ENCODE results near the gene RNLS. TPM values are rescaled to one million over a fixed set of nuclear protein-coding genes. Genes with fewer than 3 reads are reported as not detected.

Gene RNLS
- total and polyA plus RNA-seq, 2 of the 8 experiments (the other 6 are each of a cell fraction or from before 2014, with no cell fraction given): 7.5 to 12.7 TPM

GRCh38 chr10:88241501-88241900 is 341.6 kb downstream of the RNLS start:
- ChIA-PET POLR2A (ENCODE audit: partially characterized antibody) (no interaction called here), CTCF (ENCODE audit: partially characterized antibody) (interaction anchor here (0.7 kb wide), 1 partner anchor 571 kb away, joined by 3 read pairs; no protein-coding TSS in a partner anchor)
- no peaks in the 10 kb centered on the region for H3K36me3 ChIP-seq (ENCODE audit: control insufficient read depth in 2 of 4, insufficient read depth in 4 of 4, low read length in 3 of 4)
- WGBS, 2 experiments (ENCODE audit: extremely low coverage in 1 of 2, insufficient coverage in 1 of 2, insufficient read length in 1 of 2, insufficient replicate concordance in 2 of 2, low coverage in 1 of 2, low lambda C conversion rate in 2 of 2, missing lambda C conversion rate in 1 of 2): 94% methylated on average over 1 of the region's 1 CpG; no CpG with 5 or more reads in 1 of the 2 experiments
- no peak overlapping the region for H3K18ac ChIP-seq (ENCODE audit: extremely low read depth, low read length)
- H3K27ac ChIP-seq (ENCODE audit: low read depth, low read length): no peak overlapping the region
- H2BK5ac ChIP-seq (ENCODE audit: low read depth, low read length): no peak overlapping the region
- no peak overlapping the region for H2AFZ ChIP-seq (ENCODE audit: low read length)
- H3K9ac ChIP-seq (replicated peaks in 1 of 4; ENCODE audit: extremely low read depth in 1 of 4, low read depth in 3 of 4, low read length in 3 of 4): no peak overlapping the region
- no peaks in the 10 kb centered on the region for H3K23me2 ChIP-seq (ENCODE audit: low read depth, low read length)
- no peak overlapping the region for H4K91ac ChIP-seq (replicated peaks; ENCODE audit: insufficient read length, low read length)
- no peak overlapping the region for H3K23ac ChIP-seq (ENCODE audit: insufficient read length)
- H2AK5ac ChIP-seq (ENCODE audit: low read depth, low read length): no peak overlapping the region
- no peaks in the 10 kb centered on the region for H3K27me3 ChIP-seq (replicated peaks in 1 of 4; ENCODE audit: control insufficient read depth in 3 of 4, extremely low read depth in 1 of 4, insufficient read depth in 3 of 4, low read length in 3 of 4)
- no peaks in the 10 kb centered on the region for H4K20me1 ChIP-seq (replicated peaks in 1 of 2; ENCODE audit: control insufficient read depth in 1 of 2, insufficient read depth in 2 of 2, low read length in 2 of 2)
- TF ChIP-seq HDAC2 (IDR thresholded peaks at IDR 0.05; ENCODE audit: borderline replicate concordance in 1 of 2, low read depth in 2 of 2, low read length in 2 of 2): no peak
- TF ChIP-seq CBX8 (IDR thresholded peaks at IDR 0.05; ENCODE audit: borderline replicate concordance, low read depth, low read length): no peak
- TF ChIP-seq KDM1A (IDR thresholded peaks at IDR 0.05; ENCODE audit: borderline replicate concordance, low read length): no peak
- no peak for TF ChIP-seq BRCA1 (IDR thresholded peaks at IDR 0.05; ENCODE audit: low read depth, low read length)
- no peak for TF ChIP-seq PHF8 (conservative IDR thresholded peaks at IDR 0.05; ENCODE audit: low read depth, low read length)
- TF ChIP-seq MAFK (IDR thresholded peaks at IDR 0.05; ENCODE audit: low read depth, low read length): no peak
- no peak for TF ChIP-seq JUN (IDR thresholded peaks at IDR 0.05; ENCODE audit: low read depth, low read length)
- TF ChIP-seq BACH1 (IDR thresholded peaks at IDR 0.05; ENCODE audit: low read length): no peak
- no peak for TF ChIP-seq POLR2A (IDR thresholded peaks at IDR 0.05; ENCODE audit: control extremely low read depth in 1 of 2, low read depth in 2 of 2, low read length in 2 of 2)
- no peak for TF ChIP-seq CHD1 (IDR thresholded peaks at IDR 0.05; ENCODE audit: low read depth, low read length)
- no peak for TF ChIP-seq GABPA (IDR thresholded peaks at IDR 0.05; ENCODE audit: borderline replicate concordance, insufficient read depth, low read length)
- no peak for TF ChIP-seq ASH2L (IDR thresholded peaks at IDR 0.05; ENCODE audit: low read length)
- no peak for TF ChIP-seq RXRA (IDR thresholded peaks at IDR 0.05; ENCODE audit: insufficient read depth, low read depth, low read length)
- no peak for TF ChIP-seq SUZ12 (IDR thresholded peaks at IDR 0.05; ENCODE audit: low read length)
- no peak for TF ChIP-seq SIX5 (IDR thresholded peaks at IDR 0.05; ENCODE audit: low read depth, low read length)
- no peak for TF ChIP-seq MAX (IDR thresholded peaks at IDR 0.05)
- H3K9me3 ChIP-seq (ENCODE audit: insufficient read depth in 2 of 2, low read depth in 1 of 2, low read length in 1 of 2): no peaks in the 10 kb centered on the region
- DNase-seq (ENCODE audit: low read depth in 1 of 2, low spot score in 2 of 2): no peak
- H3K56ac ChIP-seq (replicated peaks; ENCODE audit: insufficient read length, low read depth, low read length): no peak overlapping the region
- no peak overlapping the region for H2BK12ac ChIP-seq (ENCODE audit: low read depth, low read length)
- H4K8ac ChIP-seq (ENCODE audit: extremely low read depth, insufficient read depth, low read length): no peak overlapping the region
- H3K79me2 ChIP-seq (ENCODE audit: control insufficient read depth in 1 of 2, insufficient read depth in 2 of 2, low read length in 2 of 2): no peaks in the 10 kb centered on the region
- no peak for FAIRE-seq
- no peak overlapping the region for H2BK20ac ChIP-seq (ENCODE audit: low read length)
- no peak overlapping the region for H3K4me3 ChIP-seq (ENCODE audit: extremely low read depth in 1 of 4, insufficient read depth in 2 of 4, low read depth in 3 of 4, low read length in 4 of 4)
- H3K79me1 ChIP-seq (ENCODE audit: low read depth, low read length): no peaks in the 10 kb centered on the region
- H3K4me2 ChIP-seq (ENCODE audit: insufficient read depth in 1 of 2, low read depth in 2 of 2, low read length in 2 of 2): no peak overlapping the region
- no peak overlapping the region for H2BK120ac ChIP-seq (replicated peaks; ENCODE audit: low read depth, low read length)
- no peak overlapping the region for H3K14ac ChIP-seq (ENCODE audit: insufficient read length)
- no peak overlapping the region for H2BK15ac ChIP-seq (ENCODE audit: low read length)
- no peak overlapping the region for H3K4ac ChIP-seq (replicated peaks; ENCODE audit: insufficient read length, low read depth, low read length)
- H4K5ac ChIP-seq (ENCODE audit: insufficient read length, low read depth, low read length): no peak overlapping the region
- H3K4me1 ChIP-seq (replicated peaks in 1 of 4; ENCODE audit: control insufficient read depth in 3 of 4, insufficient read depth in 4 of 4, low read length in 3 of 4): no peaks in the 10 kb centered on the region
